HepG2 (cell line): Measurements from ENCODE around the gene MYH9. TPM values are rescaled to one million over a fixed set of nuclear protein-coding genes. Genes with fewer than 3 reads are reported as not detected.

Experiments used
- ATF7 ChIP-seq, 2 experiments: fragments of 450-650 bp in 1 of 2; sonication (generic) in 1 of 2; formaldehyde crosslinking in 1 of 2; IDR thresholded peaks; 2 replicates each; pipeline versions ENCODE4 v1.4.0 to v1.6.1; 2016 to 2020; ENCODE audit warnings: antibody characterized with exemption in 1 of 2, mild to moderate bottlenecking in 1 of 2, missing genetic modification reagents in 1 of 2
- ELF1 ChIP-seq: sonication (generic); formaldehyde crosslinking; IDR thresholded peaks from 2 replicates; pipeline ENCODE4 v1.4.0; 2020; ENCODE audit warnings: missing genetic modification reagents
- HMGXB4 ChIP-seq, 2 experiments: sonication (generic) in 1 of 2; formaldehyde crosslinking in 1 of 2; IDR thresholded peaks; 2 replicates each; pipeline versions ENCODE4 v1.4.0 to v1.6.1; 2018 to 2020; ENCODE audit warnings: missing genetic modification reagents in 2 of 2, borderline replicate concordance in 1 of 2, low read depth in 1 of 2, mild to moderate bottlenecking in 1 of 2, missing biosample characterization in 1 of 2
- IKZF5 ChIP-seq: IDR thresholded peaks from 2 replicates; pipeline ENCODE4 v1.6.1; 2018; ENCODE audit warnings: missing genetic modification reagents, mild to moderate bottlenecking, missing compliant biosample characterization
- KDM1A ChIP-seq: IDR thresholded peaks from 2 replicates; pipeline ENCODE4 v1.6.1; 2016; ENCODE audit warnings: missing compliant biosample characterization
- MED8 ChIP-seq: sonication (generic); formaldehyde crosslinking; IDR thresholded peaks from 2 replicates; pipeline ENCODE4 v1.8.1; 2023; ENCODE audit warnings: mild to moderate bottlenecking, missing genetic modification reagents; ENCODE audit not compliant: insufficient replicate concordance
- MIER3 ChIP-seq: IDR thresholded peaks from 2 replicates; pipeline ENCODE4 v1.6.1; 2016; ENCODE audit warnings: missing compliant biosample characterization, borderline replicate concordance
- PHF20 ChIP-seq: sonication (generic); formaldehyde crosslinking; IDR thresholded peaks from 2 replicates; pipeline ENCODE4 v1.5.0; 2020; ENCODE audit warnings: mild to moderate bottlenecking, missing genetic modification reagents
- PTBP1 ChIP-seq: fragments of 200-400 bp; formaldehyde crosslinking; IDR thresholded peaks from 2 replicates; pipeline ENCODE4 v1.6.1; 2018; ENCODE audit warnings: low read length, low read depth; ENCODE audit not compliant: poor library complexity, severe bottlenecking
- SKI ChIP-seq: fragments of 450-650 bp; IDR thresholded peaks from one replicate; pipeline ENCODE4 v1.6.1; 2018; ENCODE audit warnings: mild to moderate bottlenecking; ENCODE audit not compliant: partially characterized antibody
- SOX13 ChIP-seq, 3 experiments: fragments of 450-650 bp in 1 of 3; sonication (generic) in 1 of 3; formaldehyde crosslinking in 1 of 3; IDR thresholded peaks in 2 of 3; conservative IDR thresholded peaks in 1 of 3; 2 replicates each; pipeline versions ENCODE4 v1.5.0 to v1.6.1; 2016 to 2020; ENCODE audit warnings: antibody characterized with exemption in 1 of 3, mild to moderate bottlenecking in 1 of 3, missing compliant biosample characterization in 1 of 3, missing genetic modification reagents in 1 of 3, moderate library complexity in 1 of 3
- TFDP1 ChIP-seq: IDR thresholded peaks from 2 replicates; pipeline ENCODE4 v1.6.1; 2016; ENCODE audit warnings: missing compliant biosample characterization, missing genetic modification reagents, borderline replicate concordance
- UBTF ChIP-seq: sonication (generic); formaldehyde crosslinking; IDR thresholded peaks from 2 replicates; pipeline ENCODE4 v1.4.0; 2020; ENCODE audit warnings: mild to moderate bottlenecking, missing genetic modification reagents
- ZFX ChIP-seq: sonication (generic); formaldehyde crosslinking; IDR thresholded peaks from 2 replicates; pipeline ENCODE4 v1.4.0; 2020; ENCODE audit warnings: mild to moderate bottlenecking, low read depth, missing genetic modification reagents, moderate library complexity
- ZNF274 ChIP-seq: sonication (generic); formaldehyde crosslinking; IDR thresholded peaks from 2 replicates; pipeline ENCODE4 v1.5.1; 2020; ENCODE audit warnings: mild to moderate bottlenecking, missing genetic modification reagents
- ZNF501 ChIP-seq: sonication (generic); formaldehyde crosslinking; IDR thresholded peaks from 2 replicates; pipeline ENCODE4 v1.5.1; 2020; ENCODE audit warnings: mild to moderate bottlenecking, moderate library complexity, missing genetic modification reagents
- ZNF639 ChIP-seq: conservative IDR thresholded peaks from 2 replicates; pipeline ENCODE4 v1.6.1; 2018; ENCODE audit warnings: missing genetic modification reagents
- polyA plus RNA-seq, 8 experiments: library from polyadenylated mRNA; depleted of rRNA in 3 of 8; stranded (reverse) in 7 of 8; unstranded in 1 of 8; fragments of >200 nt; fragmentation: Illumina TruSeq in 4 of 8; extraction: Trizol in 4 of 8; gene quantifications; 2 replicates each; pipeline versions ENCODE4 v1.2.1 to v1.2.3, GENCODE V29; 2011 to 2016; ENCODE audit warnings: low read depth in 4 of 8, missing spikeins in 1 of 8, mixed read lengths in 1 of 8; ENCODE audit not compliant: insufficient read depth in 1 of 8
- total RNA-seq, 5 experiments: library from RNA; depleted of rRNA; stranded (reverse); fragments of >200 nt; fragmentation: Illumina TruSeq; extraction: Trizol; gene quantifications; 2 replicates each; pipeline ENCODE4 v1.2.3, GENCODE V29; 2016; ENCODE audit warnings: low read depth in 1 of 5

The MYH9 gene
- total and polyA plus RNA-seq, 2 of the 13 experiments (the other 11 are each of a cell fraction or from before 2014, with no cell fraction given): 50.7 to 98.5 TPM

GRCh38 chr22:36387959-36388726, at the start of gene MYH9 (continued):
- TF ChIP-seq KDM1A (CRISPR knock-in tag): 0 out of 2 replicates have a peak, but pooled peaks have one; percentile 14
- TF ChIP-seq ELF1: peak; percentile 77
- 0 out of 2 replicates have a peak, but pooled peaks have one; percentile 31 for TF ChIP-seq MIER3 (CRISPR knock-in tag)
- TF ChIP-seq TFDP1 (CRISPR knock-in tag): 0 out of 2 replicates have a peak, but pooled peaks have one; percentile 69
- no peak; the same call in 1 of the 2 replicates for TF ChIP-seq ZNF639 (CRISPR knock-in tag)
- peak; percentile 76 for TF ChIP-seq ZFX (CRISPR knock-in tag)
- peak; percentile 24; the same call in 1 of the 2 replicates for TF ChIP-seq UBTF (CRISPR knock-in tag)
- peak; percentile 42; the same call in 1 of the 2 replicates for TF ChIP-seq ZNF501 (CRISPR knock-in tag)
- no peak; the same call in 1 of the 2 replicates for TF ChIP-seq ZNF274 (CRISPR knock-in tag)
- TF ChIP-seq HMGXB4 (CRISPR knock-in tag; IDR thresholded peaks at IDR 0.05; ENCODE audit: borderline replicate concordance in 1 of 2, low read depth in 1 of 2): peak in 1 of 2 experiments; percentile 62; a peak in 2 of 4 replicates
- TF ChIP-seq MED8: no peak
- TF ChIP-seq IKZF5: peak; percentile 62; the same call in 1 of the 2 replicates
- peak; percentile 41 for TF ChIP-seq SKI
- no peak for TF ChIP-seq SOX13 (IDR thresholded peaks at IDR 0.05)
- TF ChIP-seq SOX13 (CRISPR knock-in tag; conservative IDR thresholded peaks at IDR 0.05 in 1 of 2, IDR thresholded peaks at IDR 0.05 in 1 of 2): 0 out of 4 replicates have a peak, but pooled peaks of 1 of the 2 experiments have one; percentile 29
- no peak for TF ChIP-seq ATF7 (IDR thresholded peaks at IDR 0.05)
- TF ChIP-seq ATF7 (CRISPR knock-in tag; IDR thresholded peaks at IDR 0.05): no peak
- TF ChIP-seq PTBP1: no peak
- TF ChIP-seq PHF20 (CRISPR knock-in tag): 0 out of 2 replicates have a peak, but pooled peaks have one; percentile 52
